ENCODE data around the gene CIB4. TPM values are rescaled to one million over a fixed set of nuclear protein-coding genes. Genes with fewer than 3 reads are reported as not detected.

CIB4 gene
- total RNA-seq, 2 donors from 2014 or later: not detected

Other genes with a start within 250 kb of the CIB4 start
- gene DRC1, start 239.4 kb downstream of the CIB4 start, total RNA-seq: not detected
- not detected for gene OTOF, start 163.2 kb downstream of the CIB4 start, total RNA-seq
- gene KCNK3, start 51.4 kb upstream of the CIB4 start, total RNA-seq: 1 to 10 TPM in 1 of 2 donors, under 1 TPM in 1; 0.79 to 1.5 TPM
- gene SLC35F6, start 122.9 kb upstream of the CIB4 start, total RNA-seq: 10 to 100 TPM; 29.6 to 32.1 TPM
- gene CENPA, start 144.7 kb upstream of the CIB4 start, total RNA-seq: 1 to 10 TPM; 1.5 to 6.5 TPM
- gene DPYSL5, start 206.8 kb upstream of the CIB4 start, total RNA-seq: under 1 TPM in 1 of 2 donors, not detected in 1; 0.11 TPM

All from left colon (tissue), 2 donors.